ENCODE measurements around the gene SGMS2.

GRCh38 chr4:107937040-107937439 is 112.3 kb downstream of the SGMS2 start:
- TF ChIP-seq EZH2phosphoT487 (IDR thresholded peaks at IDR 0.05; ENCODE audit: low read length) (no peak), CTCF (IDR thresholded peaks at IDR 0.05; ENCODE audit: low read length) (no peak), EZH2 (optimal IDR thresholded peaks at IDR 0.05; ENCODE audit: low read depth, low read length) (no peak)
